H1 (cell line): Measurements from ENCODE around the gene ENPP7. TPM values are rescaled to one million over a fixed set of nuclear protein-coding genes. Genes with fewer than 3 reads are reported as not detected.

Experiments used
- CTCF ChIA-PET: fragments of 300-600 bp; sonication (Branson Sonifier 250); formaldehyde crosslinking; loops from one replicate; lab custom pipeline; 2021; ENCODE audit not compliant: partially characterized antibody; lab: Charles Lee
- POLR2A ChIA-PET: fragments of 300-600 bp; sonication (Branson Sonifier 250); formaldehyde crosslinking; loops from one replicate; lab custom pipeline; 2021; ENCODE audit warnings: inconsistent platforms; ENCODE audit not compliant: partially characterized antibody; lab: Charles Lee
- DNase-seq, 2 experiments: peaks; one replicate each; pipeline versions ENCODE4 v3.0.0 to v3.0.0-alpha.2; 2010 to 2022; ENCODE audit warnings: low spot score in 2 of 2, low read depth in 1 of 2, mixed read lengths in 1 of 2
- FAIRE-seq: peaks from 2 replicates; lab custom pipeline; 2011; peaks lifted over from hg19 to GRCh38; lab: Jason Lieb, UNC
- H2AFZ ChIP-seq: 2 replicates; pipeline ENCODE4 v1.8.1; 2012; ENCODE audit warnings: low read length, inconsistent platforms
- H2AK5ac ChIP-seq: 2 replicates; pipeline ENCODE4 v1.6.1; 2013; ENCODE audit warnings: low read depth, low read length
- H2BK120ac ChIP-seq: replicated peaks from 2 replicates; pipeline ENCODE3; 2013; ENCODE audit warnings: low read depth, low read length, inconsistent platforms
- H2BK12ac ChIP-seq: 2 replicates; pipeline ENCODE4 v1.6.1; 2013; ENCODE audit warnings: low read depth, low read length
- H2BK15ac ChIP-seq: 2 replicates; pipeline ENCODE4 v1.6.1; 2013; ENCODE audit warnings: low read length
- H2BK20ac ChIP-seq: 2 replicates; pipeline ENCODE4 v1.6.1; 2013; ENCODE audit warnings: low read length
- H2BK5ac ChIP-seq: 2 replicates; pipeline ENCODE4 v1.6.1; 2013; ENCODE audit warnings: low read depth, low read length
- H3K14ac ChIP-seq: 2 replicates; pipeline ENCODE4 v1.6.1; 2013; ENCODE audit warnings: inconsistent platforms; ENCODE audit not compliant: insufficient read length
- H3K18ac ChIP-seq: 2 replicates; pipeline ENCODE4 v1.6.1; 2013; ENCODE audit warnings: low read length; ENCODE audit errors: extremely low read depth
- H3K23ac ChIP-seq: 2 replicates; pipeline ENCODE4 v1.6.1; 2013; ENCODE audit warnings: inconsistent platforms; ENCODE audit not compliant: insufficient read length
- H3K23me2 ChIP-seq: 2 replicates; pipeline ENCODE4 v1.6.1; 2013; ENCODE audit warnings: low read depth, low read length
- H3K27ac ChIP-seq: 2 replicates; pipeline ENCODE4 v1.6.1; 2011; ENCODE audit warnings: low read depth, low read length, inconsistent platforms
- H3K27me3 ChIP-seq, 4 experiments: replicated peaks in 1 of 4; 1 replicate in 1 of 4; 2 replicates in 3 of 4; pipeline versions ENCODE4 v1.6.1 to v1.8.1; 2011 to 2013; ENCODE audit warnings: low read length in 3 of 4, mild to moderate bottlenecking in 3 of 4, inconsistent platforms in 2 of 4, mixed read lengths in 2 of 4, moderate library complexity in 1 of 4; ENCODE audit not compliant: control insufficient read depth in 3 of 4, insufficient read depth in 3 of 4; ENCODE audit errors: extremely low read depth in 1 of 4
- H3K36me3 ChIP-seq, 4 experiments: 2 replicates each; pipeline versions ENCODE4 v1.6.1 to v1.8.1; 2011 to 2013; ENCODE audit warnings: mild to moderate bottlenecking in 4 of 4, low read length in 3 of 4, moderate library complexity in 2 of 4, control low read depth in 1 of 4, inconsistent platforms in 1 of 4; ENCODE audit not compliant: insufficient read depth in 4 of 4, control insufficient read depth in 2 of 4
- H3K4ac ChIP-seq: replicated peaks from 2 replicates; pipeline ENCODE3; 2013; ENCODE audit warnings: low read length, low read depth, mixed read lengths, inconsistent platforms; ENCODE audit not compliant: insufficient read length
- H3K4me1 ChIP-seq, 4 experiments: replicated peaks in 1 of 4; 1 replicate in 1 of 4; 2 replicates in 3 of 4; pipeline versions ENCODE4 v1.6.1 to v1.8.1; 2011 to 2013; ENCODE audit warnings: low read length in 3 of 4, inconsistent platforms in 2 of 4, mixed read lengths in 1 of 4; ENCODE audit not compliant: insufficient read depth in 4 of 4, control insufficient read depth in 3 of 4
- H3K4me2 ChIP-seq, 2 experiments: 2 replicates each; pipeline versions ENCODE4 v1.6.1 to v1.8.1; 2011 to 2013; ENCODE audit warnings: low read depth in 2 of 2, low read length in 2 of 2, control low read depth in 1 of 2, inconsistent platforms in 1 of 2, mild to moderate bottlenecking in 1 of 2; ENCODE audit not compliant: insufficient read depth in 1 of 2
- H3K4me3 ChIP-seq, 4 experiments: fragments of 200-600, 300-600 bp in 1 of 4; sonication (generic), shearing (Covaris generic), sonication (Bioruptor Twin) in 1 of 4; 2 replicates each; pipeline versions ENCODE4 v1.5.1 to v1.8.1; 2011 to 2016; ENCODE audit warnings: low read length in 4 of 4, low read depth in 3 of 4, control low read depth in 2 of 4, inconsistent platforms in 2 of 4, mild to moderate bottlenecking in 2 of 4, mixed read lengths in 1 of 4, moderate library complexity in 1 of 4; ENCODE audit not compliant: insufficient read depth in 2 of 4; ENCODE audit errors: extremely low read depth in 1 of 4
- H3K56ac ChIP-seq: replicated peaks from 2 replicates; pipeline ENCODE3; 2013; ENCODE audit warnings: low read depth, mild to moderate bottlenecking, mixed read lengths, low read length, inconsistent platforms; ENCODE audit not compliant: insufficient read length
- H3K79me1 ChIP-seq: 2 replicates; pipeline ENCODE4 v1.6.1; 2013; ENCODE audit warnings: low read depth, low read length, control low read depth
- H3K79me2 ChIP-seq, 2 experiments: 2 replicates each; pipeline versions ENCODE4 v1.6.1 to v1.8.1; 2012 to 2013; ENCODE audit warnings: low read length in 2 of 2, mild to moderate bottlenecking in 2 of 2, inconsistent platforms in 1 of 2; ENCODE audit not compliant: insufficient read depth in 2 of 2, control insufficient read depth in 1 of 2
- H3K9ac ChIP-seq, 4 experiments: replicated peaks in 1 of 4; 1 replicate in 1 of 4; 2 replicates in 3 of 4; pipeline versions ENCODE4 v1.6.1 to v1.8.1; 2011 to 2013; ENCODE audit warnings: low read depth in 3 of 4, low read length in 3 of 4, control low read depth in 2 of 4, mild to moderate bottlenecking in 2 of 4, moderate library complexity in 2 of 4, inconsistent platforms in 1 of 4; ENCODE audit errors: extremely low read depth in 1 of 4
- H3K9me3 ChIP-seq, 2 experiments: 2 replicates each; pipeline versions ENCODE4 v1.6.1 to v1.8.1; 2012 to 2013; ENCODE audit warnings: mild to moderate bottlenecking in 2 of 2, moderate library complexity in 2 of 2, control low read depth in 1 of 2, inconsistent platforms in 1 of 2, low read depth in 1 of 2, low read length in 1 of 2, mixed read lengths in 1 of 2; ENCODE audit not compliant: insufficient read depth in 2 of 2
- H4K20me1 ChIP-seq, 2 experiments: replicated peaks in 1 of 2; 2 replicates each; pipeline versions ENCODE3 to v1.8.1; 2011 to 2013; ENCODE audit warnings: inconsistent platforms in 2 of 2, low read length in 2 of 2, mild to moderate bottlenecking in 1 of 2; ENCODE audit not compliant: insufficient read depth in 2 of 2, control insufficient read depth in 1 of 2
- H4K5ac ChIP-seq: 2 replicates; pipeline ENCODE4 v1.6.1; 2013; ENCODE audit warnings: low read length, low read depth, mixed read lengths, inconsistent platforms; ENCODE audit not compliant: insufficient read length
- H4K8ac ChIP-seq: 2 replicates; pipeline ENCODE4 v1.8.0; 2013; ENCODE audit warnings: mild to moderate bottlenecking, moderate library complexity, low read length, inconsistent platforms; ENCODE audit not compliant: insufficient read depth; ENCODE audit errors: extremely low read depth
- H4K91ac ChIP-seq: replicated peaks from 2 replicates; pipeline ENCODE3; 2013; ENCODE audit warnings: low read length, mixed read lengths, inconsistent platforms; ENCODE audit not compliant: insufficient read length
- CHD1 ChIP-seq: IDR thresholded peaks from 2 replicates; pipeline ENCODE4 v1.6.1; 2012; ENCODE audit warnings: low read depth, low read length, improper control_type of control experiment
- HDAC2 ChIP-seq, 2 experiments: fragments of 300-600 bp in 1 of 2; sonication (generic) in 1 of 2; IDR thresholded peaks; 2 replicates each; pipeline ENCODE4 v1.6.1; 2011 to 2012; ENCODE audit warnings: low read depth in 2 of 2, low read length in 2 of 2, mild to moderate bottlenecking in 2 of 2, moderate library complexity in 2 of 2, borderline replicate concordance in 1 of 2, inconsistent platforms in 1 of 2
- KDM4A ChIP-seq: IDR thresholded peaks from one replicate; pipeline ENCODE4 v1.7.1; 2012; ENCODE audit warnings: low read depth, mild to moderate bottlenecking, moderate library complexity, low read length, inconsistent platforms; ENCODE audit not compliant: severe bottlenecking
- NRF1 ChIP-seq: IDR thresholded peaks from 2 replicates; pipeline ENCODE4 v1.6.1; 2011; ENCODE audit warnings: mild to moderate bottlenecking, low read depth, low read length, improper control_type of control experiment
- PHF8 ChIP-seq: fragments of 200-600 bp; sonication (generic); conservative IDR thresholded peaks from 2 replicates; pipeline ENCODE4 v1.7.1; 2012; ENCODE audit warnings: low read depth, mild to moderate bottlenecking, inconsistent platforms, low read length, moderate library complexity
- POLR2A ChIP-seq, 2 experiments: IDR thresholded peaks; 1 replicate in 1 of 2; 2 replicates in 1 of 2; pipeline ENCODE4 v1.6.1; 2011; ENCODE audit warnings: low read depth in 2 of 2, low read length in 2 of 2, mild to moderate bottlenecking in 2 of 2; ENCODE audit errors: control extremely low read depth in 1 of 2
- TAF1 ChIP-seq: IDR thresholded peaks from 2 replicates; pipeline ENCODE4 v1.6.1; 2011; ENCODE audit warnings: mild to moderate bottlenecking, low read depth, low read length
- WGBS, 2 experiments: shearing (Covaris generic) in 1 of 2; methylation state at CpG; one replicate each; pipeline versions ENCODE4 v1.1.6 to v1.1.7; 2013 to 2015; ENCODE audit warnings: low lambda C conversion rate in 2 of 2, mixed read lengths in 2 of 2, inconsistent platforms in 1 of 2, low coverage in 1 of 2, missing lambda C conversion rate in 1 of 2; ENCODE audit not compliant: insufficient replicate concordance in 2 of 2, insufficient coverage in 1 of 2, insufficient read length in 1 of 2; ENCODE audit errors: extremely low coverage in 1 of 2, missing lambda C conversion rate in 1 of 2; 5-methylcytosine and 5-hydroxymethylcytosine counted together
- polyA plus RNA-seq, 7 experiments: library from polyadenylated mRNA; depleted of rRNA in 3 of 7; stranded (reverse) in 5 of 7; unstranded in 2 of 7; fragments of >200 nt in 5 of 7; fragments of 200-250 nt in 2 of 7; gene quantifications; 1 replicate in 5 of 7; 2 replicates in 1 of 7; 4 replicates in 1 of 7; pipeline versions ENCODE4 v1.2.1 to v1.2.3, GENCODE V29; 2011 to 2013; ENCODE audit warnings: missing spikeins in 2 of 7, mixed read lengths in 2 of 7
- total RNA-seq: library from RNA; stranded (reverse); fragmentation: NEBNext Ultra II Directional; extraction: Animal tissue kit (Norgen Biotek cat#: 25700); gene quantifications from 2 replicates; pipeline ENCODE4 v1.2.1, GENCODE V29; 2021
- TF ChIP-seq, protein P1 (sequence below): IDR thresholded peaks from 2 replicates; pipeline ENCODE4 v1.6.1; 2012; ENCODE audit warnings: inconsistent platforms

The ENPP7 gene
- total and polyA plus RNA-seq, 2 of the 8 experiments (the other 6 are each of a cell fraction or from before 2014, with no cell fraction given), result not detected

DNA sequence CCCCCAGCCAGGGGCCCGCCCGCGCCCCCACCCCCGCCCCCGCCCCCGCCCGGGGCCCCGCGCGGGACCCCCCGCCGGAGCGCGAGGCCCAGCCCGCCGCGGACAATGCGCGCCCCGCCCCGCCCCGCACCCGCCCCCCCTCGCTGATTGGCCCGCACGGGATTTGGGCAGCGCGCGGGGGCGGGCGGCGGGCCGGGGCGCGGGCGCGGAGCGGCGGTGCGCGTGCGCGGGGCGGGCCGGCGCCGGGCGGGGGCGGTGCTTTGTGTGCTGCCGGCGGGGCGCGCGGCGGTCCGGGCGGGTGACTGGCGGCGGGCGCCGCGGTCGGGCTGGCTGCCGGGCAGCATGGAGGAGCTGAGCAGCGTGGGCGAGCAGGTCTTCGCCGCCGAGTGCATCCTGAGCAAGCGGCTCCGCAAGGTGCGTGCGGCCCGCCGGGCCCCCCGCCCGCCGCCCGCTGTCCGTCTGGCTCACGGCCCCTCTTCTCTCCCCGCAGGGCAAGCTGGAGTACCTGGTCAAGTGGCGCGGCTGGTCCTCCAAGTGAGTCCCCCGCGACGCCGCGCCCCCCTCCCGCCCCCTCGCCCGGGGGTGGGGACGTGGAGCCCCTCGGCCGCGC is 47.3 kb downstream of the ENPP7 start, which contains the start of gene CBX2:
CBX2 (plus strand) TSS at position 255 of the 610 bp plus-strand sequence; CDS start at position 343, 88 bp downstream.
- Histone ChIP-seq H4K91ac (peak within 1 kb of the TSS; percentile 17), H4K20me1 (peaks cover 18 to 32% of the 10 kb centered on the region in 2 experiments), H3K4me2 (peak within 1 kb of the TSS; percentile 97 to 99), H3K36me3 (peaks cover 17 to 37% (median 29%) of the 10 kb centered on the region in 4 experiments; a peak in 7 of 8 replicates), H2BK12ac (peak within 1 kb of the TSS; percentile 3; the same call in 1 of the 2 replicates), H3K79me2 (peaks cover 0 to 29% of the 10 kb centered on the region in 2 experiments; a peak in 2 of 4 replicates), H3K79me1 (peaks cover 26% of the 10 kb centered on the region), H4K5ac (peak within 1 kb of the TSS; percentile 34)
- DNase-seq (peak in 1 of 2 experiments; percentile 85), FAIRE-seq (no peak)
- TF ChIP-seq TAF1 (peak; percentile 6), PHF8 (peak; percentile 81; the same call in 1 of the 2 replicates), CHD1 (no peak), POLR2A (IDR thresholded peaks at IDR 0.05; ENCODE audit: control extremely low read depth in 1 of 2, low read depth in 2 of 2, low read length in 2 of 2) (peak; percentile 63 to 85), NRF1 (peak; percentile 11; the same call in 1 of the 2 replicates), HDAC2 (IDR thresholded peaks at IDR 0.05; ENCODE audit: borderline replicate concordance in 1 of 2, low read depth in 2 of 2, low read length in 2 of 2) (no peak; a peak in 1 of 4 replicates), KDM4A (peak; percentile 29)
- TF ChIP-seq, protein P1, sequence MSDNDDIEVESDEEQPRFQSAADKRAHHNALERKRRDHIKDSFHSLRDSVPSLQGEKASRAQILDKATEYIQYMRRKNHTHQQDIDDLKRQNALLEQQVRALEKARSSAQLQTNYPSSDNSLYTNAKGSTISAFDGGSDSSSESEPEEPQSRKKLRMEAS, result 0 out of 2 replicates have a peak, but pooled peaks have one; percentile 51
- TF ChIP-seq, all 59 proteins: peak for 6
- peak within 1 kb of the TSS; percentile 85 for H3K27ac ChIP-seq
- ChIA-PET POLR2A (interaction anchor here (0.6 to 5.2 kb wide), 20 partner anchors 9 to 454 kb away, joined by 3 to 77 read pairs (median 5); partner anchors contain the start of gene CBX8), CTCF (interaction anchor here (0.6 to 5.9 kb wide), 7 partner anchors 9 to 226 kb away, joined by 3 to 90 read pairs (median 9); partner anchors contain the start of gene CBX4)
- no peak within 1 kb of the TSS for H2BK15ac ChIP-seq
- no peak within 1 kb of the TSS for H3K23ac ChIP-seq
- peak within 1 kb of the TSS; percentile 65 for H3K56ac ChIP-seq
- H3K9ac ChIP-seq, result peak within 1 kb of the TSS; percentile 58 to 92 (median 84)
- no peaks in the 10 kb centered on the region; a peak in 1 of 7 replicates for H3K27me3 ChIP-seq
- H2AFZ ChIP-seq, result no peak within 1 kb of the TSS
- H3K14ac ChIP-seq, result no peak within 1 kb of the TSS
- H3K4ac ChIP-seq, result peak within 1 kb of the TSS; percentile 17
- H3K18ac ChIP-seq, result peak within 1 kb of the TSS; percentile 98
- H3K9me3 ChIP-seq, result no peaks in the 10 kb centered on the region
- H3K4me3 ChIP-seq, result peak within 1 kb of the TSS; percentile 57 to 97 (median 83)
- peak within 1 kb of the TSS; percentile 94 for H4K8ac ChIP-seq
- H2AK5ac ChIP-seq, result 0 out of 2 replicates have a peak within 1 kb of the TSS, but pooled peaks have one; percentile 83
- H2BK5ac ChIP-seq, result peak within 1 kb of the TSS; percentile 71; the same call in 1 of the 2 replicates
- no peak within 1 kb of the TSS for H2BK20ac ChIP-seq
- peaks cover 10% of the 10 kb centered on the region for H3K23me2 ChIP-seq
- no CpG with 5 or more reads among the region's 96 CpGs for WGBS, 2 experiments
- H2BK120ac ChIP-seq, result peak within 1 kb of the TSS; percentile 24
- H3K4me1 ChIP-seq, result peaks cover 4 to 19% (median 15%) of the 10 kb centered on the region in 4 experiments
